Measurements from ENCODE around the gene RASAL2. TPM values are rescaled to one million over a fixed set of nuclear protein-coding genes. Genes with fewer than 3 reads are reported as not detected.

Gene RASAL2
- total RNA-seq, 1 experiment from 2014 or later: 36.8 TPM

GRCh38 chr1:178532392-178532791 is 438.5 kb downstream of the RASAL2 start:
- Mint-ChIP-seq H3K4me1 (ENCODE audit: low read depth, unreplicated experiment) (peaks cover 27% of the 10 kb centered on the region), H3K27me3 (ENCODE audit: insufficient read depth, unreplicated experiment) (no peaks in the 10 kb centered on the region), H3K9me3 (ENCODE audit: unreplicated experiment) (no peaks in the 10 kb centered on the region), H3K27ac (ENCODE audit: unreplicated experiment) (no peak overlapping the region), H3K36me3 (ENCODE audit: insufficient read depth, unreplicated experiment) (no peaks in the 10 kb centered on the region), H3K4me3 (ENCODE audit: unreplicated experiment) (no peak overlapping the region)
- H3K27me3 ChIP-seq (replicated peaks; ENCODE audit: control insufficient read depth, insufficient read depth, low read length): no peaks in the 10 kb centered on the region
- intact Hi-C loops (cut with micrococcal nuclease; ENCODE audit: unreplicated experiment): loop anchor here (1.0 to 2.0 kb wide), 3 partner anchors 220 to 470 kb away; no protein-coding TSS in a partner anchor
- BruUV-seq (replicated peaks): no TSS peak
- ChIA-PET POLR2A (no interaction called here), CTCF (interaction anchor here (0.5 to 2.3 kb wide), 8 partner anchors 11 to 470 kb away, joined by 3 to 18 read pairs (median 5); no protein-coding TSS in a partner anchor)
- H3K4me1 ChIP-seq: peaks cover 37% of the 10 kb centered on the region
- H3K4me3 ChIP-seq (ENCODE audit: low read depth, low read length): no peak overlapping the region
- no peaks in the 10 kb centered on the region for H3K9me3 ChIP-seq
- peak; percentile 91 to 93 for TF ChIP-seq CTCF (IDR thresholded peaks at IDR 0.05; ENCODE audit: insufficient read depth in 1 of 2, low read depth in 1 of 2, low read length in 1 of 2, severe bottlenecking in 1 of 2, unreplicated experiment in 1 of 2)
- H3K36me3 ChIP-seq (ENCODE audit: control insufficient read depth, insufficient read depth, low read length): no peaks in the 10 kb centered on the region
- peak; percentile 85 to 87 for DNase-seq

DNA sequence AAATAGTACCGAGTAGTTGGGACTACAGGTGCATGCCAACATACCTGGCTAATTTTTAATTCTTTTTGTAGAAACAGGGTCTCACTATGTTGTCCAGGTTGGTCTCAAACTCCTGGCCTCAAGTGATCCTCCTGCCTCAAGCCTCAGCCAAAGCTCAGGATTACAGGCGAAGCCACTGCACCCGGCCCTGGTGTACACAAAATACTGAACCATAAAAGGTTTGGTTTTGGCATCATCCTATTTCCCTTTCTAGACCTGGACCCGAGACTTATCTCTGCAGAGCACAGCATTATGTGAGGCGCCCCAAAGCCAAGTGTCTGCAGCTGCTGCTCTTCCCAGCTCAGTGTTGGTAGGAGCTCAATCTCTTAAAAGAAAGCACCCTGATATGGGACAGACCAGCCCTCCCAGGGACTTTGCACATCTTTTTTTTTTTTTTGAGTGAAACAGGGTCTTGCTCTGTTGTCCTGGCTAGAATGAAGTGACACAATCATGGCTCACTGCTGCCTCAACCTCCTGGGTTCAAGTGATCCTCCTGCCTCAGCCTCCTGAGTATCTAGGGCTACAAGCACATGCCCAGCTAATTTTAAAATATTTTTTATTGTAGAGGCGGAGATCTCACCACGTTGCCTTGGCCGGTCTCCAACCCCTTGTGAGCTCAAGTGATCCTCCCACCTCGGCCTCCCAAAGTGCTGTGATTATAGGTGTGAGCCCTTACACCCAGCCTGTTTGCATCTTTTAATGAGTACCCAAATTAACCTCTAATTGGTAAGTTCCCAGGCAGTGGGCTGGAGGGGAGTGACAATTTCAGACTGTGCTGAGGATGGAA is 439.4 kb downstream of the RASAL2 start:
- H3K36me3 ChIP-seq (ENCODE audit: control insufficient read depth, insufficient read depth, low read length): no peaks in the 10 kb centered on the region
- H3K4me1 Mint-ChIP-seq (ENCODE audit: low read depth, unreplicated experiment): peaks cover 34% of the 10 kb centered on the region
- no peak for DNase-seq
- H3K4me1 ChIP-seq: peaks cover 47% of the 10 kb centered on the region
- no peaks in the 10 kb centered on the region for H3K9me3 Mint-ChIP-seq (ENCODE audit: unreplicated experiment)
- no TSS peak for BruUV-seq (replicated peaks)
- ChIA-PET POLR2A (no interaction called here), CTCF (interaction anchor here (0.7 to 2.3 kb wide), 5 partner anchors 10 to 1540 kb away, joined by 3 to 18 read pairs (median 5); no protein-coding TSS in a partner anchor)
- no peaks in the 10 kb centered on the region for H3K36me3 Mint-ChIP-seq (ENCODE audit: insufficient read depth, unreplicated experiment)
- H3K27me3 Mint-ChIP-seq (ENCODE audit: insufficient read depth, unreplicated experiment): no peaks in the 10 kb centered on the region
- H3K4me3 ChIP-seq (ENCODE audit: low read depth, low read length): no peak overlapping the region
- intact Hi-C loops (cut with micrococcal nuclease; ENCODE audit: unreplicated experiment): loop anchor here (1.0 to 2.0 kb wide), 3 partner anchors 9 to 223 kb away; no protein-coding TSS in a partner anchor
- no peak for TF ChIP-seq CTCF (IDR thresholded peaks at IDR 0.05; ENCODE audit: insufficient read depth in 1 of 2, low read depth in 1 of 2, low read length in 1 of 2, severe bottlenecking in 1 of 2, unreplicated experiment in 1 of 2)
- no peak overlapping the region for H3K4me3 Mint-ChIP-seq (ENCODE audit: unreplicated experiment)
- H3K9me3 ChIP-seq: no peaks in the 10 kb centered on the region
- H3K27ac Mint-ChIP-seq (ENCODE audit: unreplicated experiment): no peak overlapping the region
- no peaks in the 10 kb centered on the region for H3K27me3 ChIP-seq (replicated peaks; ENCODE audit: control insufficient read depth, insufficient read depth, low read length)

Other genes with a start within 250 kb of the RASAL2 start
- gene SEC16B, start 124.0 kb upstream of the RASAL2 start, total RNA-seq (2022): 0.59 and 0.67 TPM in 2 replicates